ENCODE data around the gene BRAP. TPM values are rescaled to one million over a fixed set of nuclear protein-coding genes. Genes with fewer than 3 reads are reported as not detected.
A peak's percentile ranks its signal among the peaks of the same experiment; 100 is the strongest.
"Not testable (repeated sequence)": the region's sequence is repeated elsewhere in the genome, so short reads cannot be mapped to it uniquely, and the experiment has no call there.

The BRAP gene
- total RNA-seq, 4 donors from 2014 or later = 21.7 to 26.5 (median 23.1) TPM

GRCh38 chr12:111687952-111688351 is 2.2 kb upstream of the BRAP start:
- Histone ChIP-seq H3K9me3 (no peaks in the 10 kb centered on the region), H3K4me3 (no peak overlapping the region), H3K27ac (no peak overlapping the region), H3K36me3 (peaks cover 0 to 10% of the 10 kb centered on the region in 2 donors), H3K4me1 (peaks cover 4 to 40% (median 23%) of the 10 kb centered on the region in 3 donors), H3K27me3 (no peaks in the 10 kb centered on the region)
- WGBS, 2 donors (ENCODE audit: low coverage in 1 of 2) = 0 to 87% methylated on average over 1 to 10 of the region's 10 CpGs
- no peak for TF ChIP-seq EP300 (IDR thresholded peaks at IDR 0.05)
- TF ChIP-seq POLR2AphosphoS5 (IDR thresholded peaks at IDR 0.05) = no peak
- TF ChIP-seq CTCF (IDR thresholded peaks at IDR 0.05) = no peak
- no peak for TF ChIP-seq POLR2A (IDR thresholded peaks at IDR 0.05)
- ATAC-seq = no peak

- peaks cover 0 to 12% of the 10 kb centered on the region in 2 donors for H3K36me3 ChIP-seq
- no peak overlapping the region for H3K4me3 ChIP-seq
- H3K9me3 ChIP-seq = no peaks in the 10 kb centered on the region
- TF ChIP-seq POLR2A (IDR thresholded peaks at IDR 0.05) (no peak), EP300 (IDR thresholded peaks at IDR 0.05) (no peak), POLR2AphosphoS5 (IDR thresholded peaks at IDR 0.05) (no peak), CTCF (IDR thresholded peaks at IDR 0.05) (no peak)
- H3K27me3 ChIP-seq = no peaks in the 10 kb centered on the region
- no peak overlapping the region for H3K27ac ChIP-seq
- peaks cover 4 to 40% (median 23%) of the 10 kb centered on the region in 3 donors for H3K4me1 ChIP-seq
- no peak for ATAC-seq
- 26 to 48% methylated on average over 2 of the region's 2 CpGs for WGBS, 2 donors (ENCODE audit: low coverage in 1 of 2)
These were observed 1.5 kb upstream of the BRAP start for GRCh38 chr12:111687255-111687654.

GRCh38 chr12:111686574-111687105 is 884 bp upstream of the BRAP start:
- 11 to 13% methylated on average over 6 to 15 of the region's 15 CpGs for WGBS, 2 donors (ENCODE audit: low coverage in 1 of 2)
- peak overlapping the region; percentile 63 to 89 (median 86) for H3K27ac ChIP-seq

GRCh38 chr12:111685322-111685810 is 390 bp downstream of the BRAP start:
- Histone ChIP-seq H3K4me3 (peak overlapping the region; percentile 63 to 77), H3K36me3 (peaks cover 0 to 31% of the 10 kb centered on the region in 2 donors), H3K27me3 (no peaks in the 10 kb centered on the region), H3K9me3 (no peaks in the 10 kb centered on the region), H3K27ac (peak overlapping the region; percentile 1 to 89 (median 86)), H3K4me1 (peaks cover 4 to 40% (median 23%) of the 10 kb centered on the region in 3 donors)
- 0 to 2% methylated on average over 4 of the region's 36 CpGs for WGBS, 2 donors (ENCODE audit: low coverage in 1 of 2)
- no peak for ATAC-seq
- TF ChIP-seq CTCF (IDR thresholded peaks at IDR 0.05) (no peak), POLR2A (IDR thresholded peaks at IDR 0.05) (no peak), EP300 (IDR thresholded peaks at IDR 0.05) (no peak), POLR2AphosphoS5 (IDR thresholded peaks at IDR 0.05) (no peak)

More at GRCh38 chr12:111686574-111687105, 884 bp upstream of the BRAP start:
- no peak for ATAC-seq
- Histone ChIP-seq H3K27me3 (no peaks in the 10 kb centered on the region), H3K4me3 (peak overlapping the region; percentile 63 to 77), H3K36me3 (peaks cover 0 to 19% of the 10 kb centered on the region in 2 donors), H3K9me3 (no peaks in the 10 kb centered on the region), H3K4me1 (peaks cover 4 to 40% (median 23%) of the 10 kb centered on the region in 3 donors)
- TF ChIP-seq POLR2A (IDR thresholded peaks at IDR 0.05) (no peak), CTCF (IDR thresholded peaks at IDR 0.05) (no peak), POLR2AphosphoS5 (IDR thresholded peaks at IDR 0.05) (no peak), EP300 (IDR thresholded peaks at IDR 0.05) (no peak)

- H3K4me1 ChIP-seq = peaks cover 4 to 40% (median 23%) of the 10 kb centered on the region in 3 donors
- not testable (repeated sequence) for ATAC-seq, H3K9me3 ChIP-seq, H3K27me3 ChIP-seq
- H3K36me3 ChIP-seq = peaks cover 0 to 39% of the 10 kb centered on the region in 2 donors
- H3K27ac ChIP-seq = peak overlapping the region in 2 of 4 donors; percentile 86 to 87
- H3K4me3 ChIP-seq = peak overlapping the region; percentile 63 to 77
- 82 to 84% methylated on average over 5 to 8 of the region's 13 CpGs for WGBS, 2 donors (ENCODE audit: low coverage in 1 of 2)
These were observed 1.1 kb downstream of the BRAP start for GRCh38 chr12:111684485-111685198.
